ENCODE results near the gene BRSK2.

The BRSK2 gene

DNA sequence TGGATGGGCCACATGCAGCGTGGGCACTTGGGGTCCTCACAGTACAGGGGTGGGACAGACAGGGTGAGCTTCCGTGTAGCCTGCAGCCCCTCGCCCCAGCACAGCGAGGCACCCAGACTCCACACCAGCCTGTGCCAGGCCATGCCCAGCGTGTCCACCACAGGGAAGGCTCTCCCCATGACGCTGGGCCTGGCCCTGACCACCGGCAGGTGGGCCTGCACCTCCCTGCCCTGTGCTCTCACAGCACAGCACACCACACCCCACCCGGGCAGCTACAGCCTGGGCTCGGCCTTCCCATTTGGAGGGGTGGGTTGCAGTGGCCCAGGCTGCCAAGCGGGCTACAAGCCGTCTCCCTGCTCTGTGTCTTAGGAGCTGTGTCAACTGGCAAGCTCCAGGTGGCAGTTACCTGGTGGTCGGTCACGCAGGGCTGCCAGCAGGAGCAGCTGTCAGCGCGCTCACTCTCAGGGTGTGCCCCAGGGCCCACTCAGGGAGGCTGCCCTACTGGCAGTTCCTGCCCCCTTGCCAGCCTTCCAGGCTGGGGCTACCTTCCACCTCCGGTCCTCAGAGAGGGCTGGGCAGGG, 92.2 kb downstream of the BRSK2 start:
- no peak for DNase-seq (ENCODE audit: low read depth in 3 of 3)

DNA sequence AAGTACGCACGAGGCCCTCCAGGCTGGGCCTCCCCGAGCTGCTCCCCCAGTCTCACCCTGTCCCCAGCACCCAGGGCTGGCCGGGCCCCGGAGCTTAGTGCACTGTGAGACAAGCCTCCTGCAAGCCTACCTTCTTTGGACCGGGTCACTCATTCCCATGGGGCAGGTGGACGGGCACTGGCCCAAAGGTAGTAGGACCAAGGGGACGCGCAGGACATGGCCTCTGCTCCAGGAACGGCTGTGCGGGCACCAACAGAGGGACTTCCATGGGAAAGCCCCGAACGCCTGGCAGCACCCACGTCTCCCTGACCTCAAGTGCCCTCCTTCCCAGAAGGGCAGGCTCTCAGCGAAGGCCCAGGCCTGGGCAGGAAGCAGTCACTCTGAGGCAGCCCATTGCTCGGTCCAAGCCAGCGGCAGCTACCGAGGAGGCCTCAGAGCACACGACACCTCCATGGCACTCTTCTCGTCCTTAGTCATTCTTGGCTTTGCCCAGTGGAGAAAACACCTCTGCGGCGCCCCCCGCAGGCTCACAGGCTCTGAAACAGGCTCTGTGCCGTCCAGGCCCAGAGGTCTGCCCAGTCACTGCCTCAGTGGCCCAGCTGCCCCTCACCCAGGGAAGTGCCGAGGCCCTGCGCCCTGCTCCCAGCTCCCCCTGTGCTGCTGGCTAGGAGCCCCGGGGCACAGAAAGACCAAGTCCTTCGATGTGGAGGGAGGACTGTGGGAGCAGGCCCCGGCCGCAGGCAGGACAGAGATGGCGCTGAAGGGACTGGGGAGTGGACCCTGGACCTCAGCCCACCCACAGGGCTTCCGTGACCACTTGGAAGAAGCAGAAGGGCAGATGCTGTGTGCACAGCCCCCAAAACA, 93.1 kb downstream of the BRSK2 start:
- DNase-seq (ENCODE audit: low read depth in 3 of 3): no peak

DNA sequence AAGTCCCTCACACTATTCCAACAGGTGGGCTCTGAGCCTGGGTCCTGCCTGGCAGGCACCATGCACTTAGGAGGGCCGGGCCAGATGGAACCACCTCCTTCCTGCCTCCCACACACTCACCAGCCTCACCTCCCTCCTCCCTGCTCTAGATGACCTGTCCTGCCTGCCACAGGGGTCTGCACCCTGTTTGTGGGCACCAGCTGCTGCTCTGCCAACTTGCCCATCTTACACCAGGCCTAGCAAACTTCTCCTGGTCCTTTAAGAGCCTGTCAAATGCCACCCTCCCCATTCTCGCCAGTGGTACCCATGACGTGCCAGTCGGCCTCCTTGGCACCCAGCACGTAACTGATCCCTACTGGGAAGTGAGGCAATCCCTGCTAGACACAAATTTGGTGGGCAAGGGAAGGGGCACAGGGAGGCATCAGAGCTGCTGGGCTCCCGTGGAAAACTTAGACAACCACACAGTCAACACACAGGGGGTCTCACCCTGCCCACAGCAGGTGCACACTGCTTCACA, 93.8 kb downstream of the BRSK2 start:
- no peak for DNase-seq (ENCODE audit: low read depth in 3 of 3)

- DNase-seq (ENCODE audit: low read depth in 3 of 3): no peak
Measured at GRCh38 chr11:1484061-1484671, 94.4 kb downstream of the BRSK2 start.

DNA sequence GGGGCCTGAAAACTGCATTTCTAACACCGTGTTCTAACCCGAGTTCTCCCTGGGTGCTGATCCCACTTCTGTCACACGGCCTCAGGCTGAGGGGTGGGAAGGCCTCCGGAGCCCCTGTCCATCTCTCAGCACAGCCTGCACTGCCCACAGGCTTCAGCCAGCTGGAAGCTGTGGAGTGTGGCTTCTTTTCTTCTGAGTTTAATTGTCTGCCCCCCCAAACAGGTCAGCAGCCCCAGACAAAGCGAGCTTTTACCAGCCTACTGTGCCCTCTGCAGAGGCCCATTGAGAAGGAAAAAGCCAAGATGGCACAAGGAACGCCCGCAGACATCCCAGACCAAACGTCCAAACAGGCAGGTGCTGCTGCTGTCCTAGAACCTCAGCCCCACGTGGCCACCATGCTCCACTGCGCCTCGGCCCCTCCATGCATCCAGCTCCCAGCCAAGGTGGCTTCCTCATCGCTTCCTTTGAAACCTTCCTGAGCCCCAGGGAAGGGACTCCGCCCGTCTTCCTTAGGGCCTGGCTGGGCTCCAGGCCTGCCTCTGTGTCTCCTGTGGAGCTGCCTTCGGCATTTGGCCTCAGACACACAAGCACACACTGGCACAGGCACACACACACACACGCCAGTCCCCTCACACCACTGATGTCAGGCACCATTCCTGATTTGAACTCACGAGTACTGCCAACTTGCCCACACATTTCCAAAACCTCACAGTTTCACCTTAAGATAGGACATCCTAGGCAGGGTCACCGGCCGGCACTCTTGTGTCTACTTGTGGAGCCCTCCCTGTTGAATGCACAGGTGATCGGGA, 95.2 kb downstream of the BRSK2 start:
- DNase-seq (ENCODE audit: low read depth in 3 of 3): no peak

DNA sequence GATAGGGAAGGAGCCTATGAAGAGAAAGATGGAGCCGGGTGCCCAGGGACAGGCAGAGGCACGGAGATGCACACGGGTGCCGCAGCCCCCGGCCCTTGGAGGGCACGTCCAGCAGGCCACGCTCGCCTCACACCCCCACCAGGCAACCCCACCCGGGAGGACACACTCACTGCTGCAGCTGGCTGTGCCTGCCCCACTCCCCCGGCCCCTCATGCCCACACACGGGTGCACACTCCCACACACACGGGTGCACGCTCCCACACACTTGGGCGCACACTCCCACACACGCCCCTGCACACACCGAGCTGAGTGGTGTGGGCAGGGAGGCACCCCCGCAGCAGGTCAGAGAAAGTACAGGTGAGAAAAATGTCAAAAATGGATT, 95.8 kb downstream of the BRSK2 start:
- no peak for DNase-seq (ENCODE audit: low read depth in 3 of 3)

DNA sequence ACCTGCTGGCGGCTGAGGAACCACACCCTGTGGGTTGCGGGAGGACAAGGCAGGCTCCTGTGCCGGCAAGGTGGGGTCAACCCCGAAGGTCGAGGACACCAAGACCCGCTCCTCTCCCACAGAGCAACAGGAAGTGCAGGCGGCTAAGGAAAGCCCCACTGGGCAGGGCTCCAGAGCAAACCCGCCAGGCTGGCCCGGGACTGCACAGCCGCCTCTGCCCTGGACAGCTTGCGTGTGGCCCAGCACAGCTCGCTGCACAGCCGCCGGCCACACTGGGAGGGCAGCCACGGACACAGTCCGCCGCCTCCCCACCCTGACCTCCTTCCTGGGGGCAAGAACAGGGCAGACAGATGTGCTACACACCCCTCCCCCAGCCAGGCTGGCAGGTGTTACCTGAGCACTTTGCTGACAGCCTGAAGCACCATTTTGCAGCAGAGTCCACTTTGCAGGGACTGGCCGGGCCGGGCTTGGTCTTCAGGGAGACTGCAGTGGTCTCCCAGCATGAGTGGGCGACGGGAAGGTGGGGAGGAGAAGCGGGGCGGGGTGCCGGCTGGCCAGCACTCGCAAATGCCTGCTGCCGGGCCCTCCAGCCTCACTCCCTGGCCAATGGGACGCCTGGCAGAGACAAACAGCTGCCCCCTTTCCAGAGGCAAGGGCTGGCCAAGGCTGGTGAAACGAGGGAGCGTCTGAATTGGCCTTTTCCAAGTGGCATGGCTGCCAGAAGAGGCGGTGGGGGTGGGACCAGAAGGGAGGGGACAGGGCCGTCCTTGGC, 96.5 kb downstream of the BRSK2 start, which contains the start of gene MOB2:
Gene MOB2, minus strand, starts transcription at position 726 of the 772 bp plus-strand sequence. Its CDS starts 223 bp downstream, at position 503.
- DNase-seq (ENCODE audit: low read depth in 3 of 3): no peak

GRCh38 chr11:1487091-1487850, 97.5 kb downstream of the BRSK2 start:
- DNase-seq (ENCODE audit: low read depth in 3 of 3): no peak

DNA sequence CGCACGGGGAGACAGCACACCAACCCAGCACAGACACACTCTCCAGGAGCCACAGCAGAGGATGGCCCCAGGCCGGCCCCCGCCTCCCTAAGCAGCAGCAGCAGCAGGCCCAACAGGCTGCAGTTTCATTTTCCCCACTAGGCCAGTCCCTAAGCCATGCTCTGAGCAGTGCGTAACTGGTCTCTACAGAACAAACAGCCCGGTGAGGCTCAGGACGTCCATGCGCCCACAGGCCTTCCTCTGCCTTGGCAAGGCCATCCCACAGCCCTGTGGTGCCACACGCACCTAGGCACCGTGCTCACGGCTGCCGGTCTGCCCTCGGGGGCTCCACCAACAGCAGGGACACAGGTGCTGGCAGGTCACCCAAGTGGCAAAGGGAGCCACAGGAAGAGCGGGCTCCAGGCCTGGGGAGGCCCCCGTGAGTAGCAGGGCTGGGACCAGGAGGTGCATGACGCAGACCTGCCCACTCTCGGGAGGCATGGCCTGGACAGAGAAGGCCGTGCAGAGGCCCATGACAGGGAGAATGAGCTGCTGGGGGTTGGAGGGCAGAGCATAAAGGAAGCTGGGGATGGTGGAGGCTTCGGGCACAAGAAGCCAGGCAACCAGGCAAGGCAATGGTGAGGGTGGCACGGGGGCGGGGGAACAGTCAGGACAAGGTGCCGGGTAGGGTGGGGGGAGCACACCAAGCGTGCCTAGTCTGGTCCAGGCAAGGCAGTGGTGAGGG, 98.3 kb downstream of the BRSK2 start:
- no peak for DNase-seq (ENCODE audit: low read depth in 3 of 3)

- no peak for DNase-seq (ENCODE audit: low read depth in 3 of 3)
Measured at GRCh38 chr11:1488575-1489180, 98.9 kb downstream of the BRSK2 start.

DNA sequence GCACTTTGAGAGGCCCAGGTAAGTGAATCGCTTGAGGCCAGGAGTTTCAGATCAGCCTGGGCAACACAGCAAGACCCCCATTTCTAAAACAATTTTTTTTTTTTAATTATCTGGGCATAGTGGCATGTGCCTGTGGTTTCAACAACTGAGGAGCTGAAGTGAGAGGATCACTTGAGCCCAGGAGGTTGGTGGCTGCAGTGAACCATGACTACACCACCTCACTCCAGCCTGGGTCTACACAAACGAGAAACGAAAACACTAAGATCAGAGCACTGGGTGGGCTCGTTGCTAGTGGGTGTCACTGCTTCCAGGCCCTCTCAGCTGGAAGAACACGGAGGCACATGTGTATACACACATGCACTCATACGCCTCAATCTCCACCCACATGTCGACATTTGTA, 100.9 kb downstream of the BRSK2 start:
- no peak for DNase-seq (ENCODE audit: low read depth in 3 of 3)

DNA sequence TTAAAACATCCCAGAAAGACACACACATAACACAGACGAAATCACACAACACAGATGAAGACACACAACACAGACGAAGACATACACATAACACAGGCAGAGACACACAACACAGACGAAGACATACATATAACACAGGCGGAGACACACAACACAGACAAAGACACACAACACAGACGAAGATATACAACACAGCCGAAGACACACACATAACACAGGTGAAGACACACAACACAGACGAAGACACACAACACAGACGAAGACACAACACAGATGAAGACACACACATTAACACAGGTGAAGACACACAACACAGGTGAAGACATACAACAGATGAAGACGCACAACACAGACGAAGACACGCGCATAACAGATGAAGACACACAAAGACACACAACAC, 101.6 kb downstream of the BRSK2 start:
- no peak for DNase-seq (ENCODE audit: low read depth in 3 of 3)

DNA sequence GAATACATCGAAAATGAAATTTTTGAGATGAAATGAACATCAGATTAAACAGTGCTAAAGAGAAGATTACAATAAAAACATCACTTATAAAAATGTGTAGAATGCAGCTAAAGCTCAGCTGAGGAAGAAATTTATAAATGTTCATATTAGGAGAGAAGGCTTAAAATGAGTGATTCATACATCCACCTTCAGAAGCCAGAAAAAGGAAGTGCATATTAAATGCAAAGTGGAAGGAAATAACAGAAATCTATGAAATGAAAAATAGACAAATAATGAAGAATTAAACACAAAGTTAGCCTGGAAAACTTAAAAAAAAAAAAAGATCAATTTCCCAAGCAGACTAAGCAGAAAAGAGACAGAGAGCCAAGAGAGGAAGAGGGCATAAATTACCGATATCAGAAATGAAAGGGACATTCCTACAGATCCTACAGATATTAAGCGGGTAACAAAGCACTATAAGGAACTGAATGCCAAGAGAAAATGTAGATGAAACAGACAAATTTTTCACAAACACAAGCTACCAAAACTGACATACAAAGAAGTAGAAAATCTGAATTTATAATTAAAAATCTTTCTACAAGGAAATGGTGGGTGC, 104.0 kb downstream of the BRSK2 start:
- no peak for DNase-seq (ENCODE audit: low read depth in 3 of 3)

GRCh38 chr11:1494650-1495049, 104.9 kb downstream of the BRSK2 start:
- DNase-seq (ENCODE audit: low read depth in 3 of 3): no peak

DNA sequence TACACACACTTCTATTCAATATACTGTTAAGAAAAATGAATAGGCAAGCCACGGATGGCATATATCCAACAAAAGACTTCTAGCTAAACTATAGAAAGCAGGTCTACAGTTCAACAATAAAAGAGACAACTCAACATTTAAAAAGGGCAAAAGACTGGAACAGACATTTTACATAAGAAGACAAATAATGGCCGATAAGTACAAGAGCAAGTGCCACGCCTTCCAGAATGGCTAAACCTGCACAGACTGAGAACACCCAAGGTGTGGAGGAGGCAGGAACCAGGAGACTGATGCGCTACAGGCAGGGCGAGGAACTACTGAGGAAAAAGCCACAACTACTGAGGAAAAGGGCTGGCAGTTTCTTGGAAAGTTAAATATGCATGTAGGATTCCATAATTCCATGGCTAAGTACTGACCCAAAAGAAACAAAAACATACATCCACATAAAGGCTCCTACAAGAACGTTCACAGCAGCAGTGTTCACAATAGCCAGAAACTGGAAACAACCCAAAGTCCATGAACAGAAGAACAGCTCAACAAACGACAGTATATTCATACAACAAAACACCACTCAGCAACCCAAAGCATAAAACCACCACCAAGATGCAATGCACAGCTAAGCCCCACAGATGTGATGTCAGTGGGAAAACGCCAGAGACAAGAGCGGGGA, 106.5 kb downstream of the BRSK2 start:
- no peak for DNase-seq (ENCODE audit: low read depth in 3 of 3)

DNA sequence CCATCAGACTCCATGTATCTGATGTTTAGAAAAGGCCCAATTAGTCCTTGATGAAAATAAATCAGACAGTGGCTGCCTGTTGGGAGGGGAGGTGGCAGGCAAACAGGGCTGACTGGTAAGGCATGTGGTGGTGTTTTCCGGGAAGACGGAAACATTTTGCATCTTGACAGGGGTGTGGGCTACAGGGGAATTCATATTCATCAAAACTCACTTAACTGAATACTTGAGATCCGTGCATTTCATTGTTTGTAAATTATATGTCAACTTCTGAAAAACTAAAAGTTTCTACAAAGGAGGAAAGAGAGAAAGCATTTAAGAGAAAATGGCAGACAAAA, 107.0 kb downstream of the BRSK2 start:
- DNase-seq (ENCODE audit: low read depth in 3 of 3): no peak

- DNase-seq (ENCODE audit: low read depth in 3 of 3): no peak
Measured at GRCh38 chr11:1497600-1497999, 107.9 kb downstream of the BRSK2 start.

DNA sequence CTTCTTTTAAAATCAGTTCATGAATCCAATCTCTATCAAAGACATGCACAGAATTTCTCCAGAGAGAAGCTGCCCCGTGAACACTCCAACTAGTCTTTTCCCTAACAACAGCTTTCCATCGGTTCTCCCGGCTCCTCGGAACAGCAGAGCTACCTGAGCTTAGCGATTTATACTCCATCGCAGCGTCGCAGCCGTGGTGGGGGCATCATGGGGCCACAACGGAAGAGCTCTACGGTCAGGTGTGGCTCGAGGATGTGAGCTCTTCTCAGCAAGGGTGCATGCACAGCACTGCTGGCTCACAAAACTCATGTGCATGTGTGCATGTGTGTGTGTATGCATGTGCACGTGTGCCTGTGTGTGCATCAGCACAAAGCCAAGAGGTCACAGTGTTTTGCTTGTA, 108.5 kb downstream of the BRSK2 start:
- DNase-seq (ENCODE audit: low read depth in 3 of 3): no peak

Data from stimulated activated CD4-positive, alpha-beta T cell treated with anti-CD3 and anti-CD28 coated beads, TNF-alpha, amount 100 ng/mL, for 48 hours (primary cell).